Breast epithelium (tissue), 4 donors: Measurements from ENCODE around the gene BRCA2. TPM values are rescaled to one million over a fixed set of nuclear protein-coding genes. Genes with fewer than 3 reads are reported as not detected.

Experiments used
- DNase-seq, 2 donors: peaks; one replicate each; pipeline ENCODE4 v3.0.0-alpha.2; 2019; ENCODE audit warnings: low spot score in 2 of 2
- H3K27ac ChIP-seq, 2 donors: fragments of 200-600 bp; sonication (generic) in 1 of 2; one replicate each; pipeline ENCODE4 v1.5.1; 2016 to 2019; ENCODE audit warnings: mild to moderate bottlenecking in 1 of 2
- H3K27me3 ChIP-seq, 2 donors: fragments of 200-600 bp; sonication (generic) in 1 of 2; one replicate each; pipeline versions ENCODE4 v1.5.1 to v1.6.0; 2017 to 2019; ENCODE audit warnings: control low read depth in 1 of 2, mild to moderate bottlenecking in 1 of 2
- H3K36me3 ChIP-seq: fragments of 200-600 bp; one replicate; pipeline ENCODE4 v1.5.1; 2019
- H3K4me1 ChIP-seq, 2 donors: fragments of 200-600 bp; sonication (generic); one replicate each; pipeline ENCODE4 v1.5.1; 2016 to 2019; ENCODE audit warnings: control low read depth in 1 of 2
- H3K4me3 ChIP-seq, 3 donors: fragments of 200-600 bp; sonication (generic); 1 replicate in 2 of 3; 2 replicates in 1 of 3; pipeline ENCODE4 v1.5.1; 2016 to 2019; ENCODE audit warnings: mild to moderate bottlenecking in 3 of 3, moderate library complexity in 2 of 3
- H3K9me3 ChIP-seq, 2 donors: fragments of 200-600 bp; sonication (generic) in 1 of 2; one replicate each; pipeline ENCODE4 v1.5.1; 2016 to 2019; ENCODE audit warnings: control low read depth in 1 of 2
- POLR2A ChIP-seq: fragments of 450-650 bp; IDR thresholded peaks from one replicate; pipeline ENCODE4 v1.6.1; 2016; ENCODE audit warnings: antibody characterized with exemption, mild to moderate bottlenecking, moderate library complexity
- POLR2AphosphoS5 ChIP-seq, 3 donors: sonication (generic); formaldehyde crosslinking; IDR thresholded peaks; one replicate each; pipeline ENCODE4 v1.6.1; 2017; ENCODE audit warnings: antibody characterized with exemption in 3 of 3
- intact Hi-C: fragments of 100-400 bp; cut with DNase I; formaldehyde crosslinking; loops from one replicate; pipeline ENCODE4 v1.15.1; 2023; ENCODE audit warnings: low total_unique reads
- total RNA-seq, 3 donors: library from RNA; depleted of rRNA; stranded (reverse); fragments of >200 nt; gene quantifications; one replicate each; pipeline ENCODE4 v1.1.0, GENCODE V29; 2016
- TF ChIP-seq, protein P1 (sequence below), 3 donors: fragments of 450-650 bp; IDR thresholded peaks; one replicate each; pipeline ENCODE4 v1.5.1; 2016 to 2017; ENCODE audit warnings: antibody characterized with exemption in 3 of 3, mild to moderate bottlenecking in 3 of 3, moderate library complexity in 3 of 3

Gene BRCA2
- total RNA-seq, 3 donors from 2014 or later, result 0.98 to 3.5 (median 1.3) TPM

DNA sequence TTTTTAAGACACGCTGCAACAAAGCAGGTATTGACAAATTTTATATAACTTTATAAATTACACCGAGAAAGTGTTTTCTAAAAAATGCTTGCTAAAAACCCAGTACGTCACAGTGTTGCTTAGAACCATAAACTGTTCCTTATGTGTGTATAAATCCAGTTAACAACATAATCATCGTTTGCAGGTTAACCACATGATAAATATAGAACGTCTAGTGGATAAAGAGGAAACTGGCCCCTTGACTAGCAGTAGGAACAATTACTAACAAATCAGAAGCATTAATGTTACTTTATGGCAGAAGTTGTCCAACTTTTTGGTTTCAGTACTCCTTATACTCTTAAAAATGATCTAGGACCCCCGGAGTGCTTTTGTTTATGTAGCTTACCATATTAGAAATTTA is 1.2 kb downstream of the BRCA2 start:
- DNase-seq, result no peak
- no peak overlapping the region for H3K27ac ChIP-seq
- no peaks in the 10 kb centered on the region for H3K27me3 ChIP-seq
- H3K4me1 ChIP-seq, result no peaks in the 10 kb centered on the region
- TF ChIP-seq, protein P1, sequence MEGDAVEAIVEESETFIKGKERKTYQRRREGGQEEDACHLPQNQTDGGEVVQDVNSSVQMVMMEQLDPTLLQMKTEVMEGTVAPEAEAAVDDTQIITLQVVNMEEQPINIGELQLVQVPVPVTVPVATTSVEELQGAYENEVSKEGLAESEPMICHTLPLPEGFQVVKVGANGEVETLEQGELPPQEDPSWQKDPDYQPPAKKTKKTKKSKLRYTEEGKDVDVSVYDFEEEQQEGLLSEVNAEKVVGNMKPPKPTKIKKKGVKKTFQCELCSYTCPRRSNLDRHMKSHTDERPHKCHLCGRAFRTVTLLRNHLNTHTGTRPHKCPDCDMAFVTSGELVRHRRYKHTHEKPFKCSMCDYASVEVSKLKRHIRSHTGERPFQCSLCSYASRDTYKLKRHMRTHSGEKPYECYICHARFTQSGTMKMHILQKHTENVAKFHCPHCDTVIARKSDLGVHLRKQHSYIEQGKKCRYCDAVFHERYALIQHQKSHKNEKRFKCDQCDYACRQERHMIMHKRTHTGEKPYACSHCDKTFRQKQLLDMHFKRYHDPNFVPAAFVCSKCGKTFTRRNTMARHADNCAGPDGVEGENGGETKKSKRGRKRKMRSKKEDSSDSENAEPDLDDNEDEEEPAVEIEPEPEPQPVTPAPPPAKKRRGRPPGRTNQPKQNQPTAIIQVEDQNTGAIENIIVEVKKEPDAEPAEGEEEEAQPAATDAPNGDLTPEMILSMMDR (IDR thresholded peaks at IDR 0.05), result no peak
- TF ChIP-seq POLR2A (no peak), POLR2AphosphoS5 (IDR thresholded peaks at IDR 0.05) (no peak)
- intact Hi-C loops, result loop anchor here (5.0 kb wide), 1 partner anchor 1371 kb away; no protein-coding TSS in a partner anchor
- H3K36me3 ChIP-seq, result no peaks in the 10 kb centered on the region
- peak overlapping the region; percentile 59 to 79 (median 73) for H3K4me3 ChIP-seq
- no peaks in the 10 kb centered on the region for H3K9me3 ChIP-seq

DNA sequence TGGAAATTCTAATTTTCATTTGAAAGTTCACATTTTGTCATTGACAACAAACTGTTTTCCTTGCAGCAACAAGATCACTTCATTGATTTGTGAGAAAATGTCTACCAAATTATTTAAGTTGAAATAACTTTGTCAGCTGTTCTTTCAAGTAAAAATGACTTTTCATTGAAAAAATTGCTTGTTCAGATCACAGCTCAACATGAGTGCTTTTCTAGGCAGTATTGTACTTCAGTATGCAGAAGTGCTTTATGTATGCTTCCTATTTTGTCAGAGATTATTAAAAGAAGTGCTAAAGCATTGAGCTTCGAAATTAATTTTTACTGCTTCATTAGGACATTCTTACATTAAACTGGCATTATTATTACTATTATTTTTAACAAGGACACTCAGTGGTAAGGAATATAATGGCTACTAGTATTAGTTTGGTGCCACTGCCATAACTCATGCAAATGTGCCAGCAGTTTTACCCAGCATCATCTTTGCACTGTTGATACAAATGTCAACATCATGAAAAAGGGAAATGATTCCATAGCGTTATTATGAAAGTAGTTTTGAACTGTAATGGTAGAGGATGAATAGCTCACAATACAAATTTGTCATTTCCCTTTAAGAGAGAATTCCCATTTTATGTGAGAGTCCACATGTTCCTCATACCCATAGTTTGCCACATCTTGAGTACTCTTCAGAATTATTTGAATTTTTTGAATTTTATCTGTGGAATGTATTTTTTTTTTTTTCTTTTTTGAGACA is 2.6 kb downstream of the BRCA2 start:
- no peaks in the 10 kb centered on the region for H3K36me3 ChIP-seq
- intact Hi-C loops, result loop anchor here (5.0 kb wide), 1 partner anchor 1369 kb away; no protein-coding TSS in a partner anchor
- H3K4me1 ChIP-seq, result no peaks in the 10 kb centered on the region
- H3K4me3 ChIP-seq, result no peak overlapping the region
- no peak overlapping the region for H3K27ac ChIP-seq
- H3K9me3 ChIP-seq, result no peaks in the 10 kb centered on the region
- no peak for DNase-seq
- TF ChIP-seq, protein P1 (IDR thresholded peaks at IDR 0.05), result no peak
- TF ChIP-seq POLR2A (no peak), POLR2AphosphoS5 (IDR thresholded peaks at IDR 0.05) (no peak)
- no peaks in the 10 kb centered on the region for H3K27me3 ChIP-seq

DNA sequence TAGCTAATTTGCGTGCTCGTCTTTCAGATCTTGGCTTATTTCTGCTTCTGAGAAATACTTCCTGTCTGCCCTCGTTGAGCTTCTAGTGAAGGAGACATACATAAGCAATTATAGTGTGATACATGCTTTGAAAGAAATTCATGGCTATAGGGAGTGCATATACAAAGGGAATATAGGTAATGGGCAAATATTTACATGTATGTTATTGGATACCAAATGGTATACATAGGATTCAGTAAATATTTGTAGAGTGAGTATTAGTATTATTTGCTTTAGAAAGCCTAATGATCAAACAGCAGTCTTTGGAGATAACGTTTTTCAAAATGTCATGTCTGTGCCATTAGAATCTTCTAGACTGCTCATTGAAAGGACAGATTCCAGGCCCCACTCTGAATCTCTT is 5.2 kb downstream of the BRCA2 start:
- intact Hi-C loops, result no loop called here
- no peak for DNase-seq
- no peak overlapping the region for H3K4me3 ChIP-seq
- H3K4me1 ChIP-seq, result no peaks in the 10 kb centered on the region
- no peaks in the 10 kb centered on the region for H3K36me3 ChIP-seq
- H3K9me3 ChIP-seq, result no peaks in the 10 kb centered on the region
- TF ChIP-seq POLR2A (no peak), POLR2AphosphoS5 (IDR thresholded peaks at IDR 0.05) (no peak)
- TF ChIP-seq, protein P1 (IDR thresholded peaks at IDR 0.05), result no peak
- H3K27me3 ChIP-seq, result no peaks in the 10 kb centered on the region
- H3K27ac ChIP-seq, result no peak overlapping the region

DNA sequence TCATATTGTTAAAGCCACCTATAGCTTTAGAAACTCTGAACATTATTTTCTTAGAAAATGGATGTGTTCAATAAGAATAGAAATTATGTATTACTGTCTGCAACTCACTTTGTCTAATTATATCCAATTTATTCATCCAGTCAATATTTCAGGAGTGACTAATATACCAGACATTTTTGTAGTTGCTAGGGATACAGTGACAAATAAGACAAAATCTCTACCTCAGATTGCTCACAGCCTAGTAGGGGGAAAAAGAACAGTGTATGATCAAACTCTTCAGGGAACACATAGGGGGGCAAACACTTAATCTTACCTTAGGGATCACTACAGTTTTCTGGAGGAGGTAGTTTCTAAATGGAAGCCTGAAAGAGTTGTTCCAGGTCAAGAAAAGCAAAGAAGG is 8.6 kb downstream of the BRCA2 start:
- Histone ChIP-seq H3K36me3 (no peaks in the 10 kb centered on the region), H3K4me1 (no peaks in the 10 kb centered on the region), H3K27ac (no peak overlapping the region), H3K9me3 (no peaks in the 10 kb centered on the region), H3K27me3 (no peaks in the 10 kb centered on the region), H3K4me3 (no peak overlapping the region)
- no peak for DNase-seq
- TF ChIP-seq, protein P1 (IDR thresholded peaks at IDR 0.05), result no peak
- no peak for TF ChIP-seq POLR2AphosphoS5 (IDR thresholded peaks at IDR 0.05)
- intact Hi-C loops, result no loop called here

DNA sequence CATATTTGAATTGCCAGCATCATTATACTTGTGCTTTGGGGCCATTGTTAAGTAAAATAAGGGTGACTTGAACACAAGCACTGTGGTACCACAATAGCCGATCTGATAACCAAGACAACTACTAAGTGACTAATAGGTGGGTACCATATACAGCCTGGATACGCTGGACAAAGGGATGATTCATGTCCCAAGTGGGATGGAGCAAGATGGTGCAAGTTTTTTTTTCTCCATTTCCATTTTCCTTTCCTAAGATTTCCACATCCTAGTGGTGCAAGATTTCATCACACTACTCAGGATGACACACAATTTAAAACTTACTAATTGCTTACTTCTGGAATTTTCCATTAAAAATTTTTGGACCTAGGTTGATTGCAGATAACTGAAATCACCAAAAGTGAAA is 15.1 kb downstream of the BRCA2 start:
- TF ChIP-seq POLR2AphosphoS5 (IDR thresholded peaks at IDR 0.05), result no peak
- no peak for TF ChIP-seq POLR2A
- TF ChIP-seq, protein P1 (IDR thresholded peaks at IDR 0.05), result no peak

More for the DNA sequence above, 15.1 kb downstream of the BRCA2 start:
- intact Hi-C loops, result no loop called here
- Histone ChIP-seq H3K4me1 (no peaks in the 10 kb centered on the region), H3K9me3 (no peaks in the 10 kb centered on the region), H3K27ac (no peak overlapping the region), H3K36me3 (no peaks in the 10 kb centered on the region), H3K27me3 (no peaks in the 10 kb centered on the region), H3K4me3 (no peak overlapping the region)
- DNase-seq, result no peak
